Erythroblast (primary cell): ENCODE measurements around the gene HSD17B2.

ENCODE experiments used
- GATA1 ChIP-seq: IDR thresholded peaks from 2 replicates; pipeline ENCODE4 v1.6.1; 2011; ENCODE audit warnings: low read depth, mild to moderate bottlenecking, control low read depth, low read length, moderate library complexity
- POLR2A ChIP-seq: IDR thresholded peaks from 2 replicates; pipeline ENCODE4 v1.6.1; 2011; ENCODE audit warnings: mild to moderate bottlenecking, low read length

DNA sequence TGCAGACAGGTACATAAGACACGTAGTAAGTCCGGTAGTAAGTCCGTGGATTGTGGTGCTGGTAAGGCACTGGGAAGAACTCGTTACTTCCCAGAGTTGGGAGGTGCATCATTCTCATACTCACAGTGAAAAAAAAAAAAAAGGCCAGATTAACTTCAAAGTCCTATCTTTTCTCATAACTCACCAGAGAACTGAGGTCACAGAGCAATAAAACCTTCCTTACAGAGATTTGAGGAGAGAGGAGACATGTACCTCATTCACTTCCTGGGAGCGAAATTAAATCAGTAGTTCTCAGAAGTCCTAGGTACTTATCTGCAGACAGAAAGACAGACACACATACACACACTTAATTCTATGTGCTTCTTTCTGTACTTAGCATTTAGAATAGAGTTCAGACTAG lies 112.5 kb downstream of the HSD17B2 start:
- TF ChIP-seq POLR2A (no peak), GATA1 (no peak)
